Muscle layer of duodenum (tissue), 2 donors: ENCODE results near the gene ALKBH2.

ENCODE experiments used
- H3K27ac ChIP-seq: one replicate; pipeline ENCODE4 v1.7.0; 2013; ENCODE audit warnings: mild to moderate bottlenecking, low read length
- H3K27me3 ChIP-seq: one replicate; pipeline ENCODE4 v1.7.0; 2013; ENCODE audit warnings: low read depth, mild to moderate bottlenecking, control low read depth, low read length
- H3K36me3 ChIP-seq, 2 donors: one replicate each; pipeline ENCODE4 v1.7.0; 2013; ENCODE audit warnings: low read length in 2 of 2, control low read depth in 1 of 2, mild to moderate bottlenecking in 1 of 2; ENCODE audit not compliant: insufficient read depth in 2 of 2, control insufficient read depth in 1 of 2
- H3K4me1 ChIP-seq, 2 donors: one replicate each; pipeline ENCODE4 v1.7.0; 2013; ENCODE audit warnings: low read length in 2 of 2, mild to moderate bottlenecking in 2 of 2, control low read depth in 1 of 2, moderate library complexity in 1 of 2; ENCODE audit not compliant: insufficient read depth in 2 of 2, control insufficient read depth in 1 of 2
- H3K4me3 ChIP-seq, 2 donors: one replicate each; pipeline ENCODE4 v1.7.0; 2013; ENCODE audit warnings: low read length in 2 of 2, low read depth in 1 of 2, mild to moderate bottlenecking in 1 of 2
- H3K9me3 ChIP-seq, 2 donors: one replicate each; pipeline ENCODE4 v1.7.0; 2013; ENCODE audit warnings: low read length in 2 of 2, control low read depth in 1 of 2, mild to moderate bottlenecking in 1 of 2; ENCODE audit not compliant: control insufficient read depth in 1 of 2
- donor health status: healthy.

Gene ALKBH2

GRCh38 chr12:109047081-109047805 is 46.0 kb downstream of the ALKBH2 start:
- Histone ChIP-seq H3K27ac (no peak overlapping the region), H3K36me3 (no peaks in the 10 kb centered on the region), H3K9me3 (no peaks in the 10 kb centered on the region), H3K4me3 (no peak overlapping the region), H3K4me1 (peaks cover 5 to 6% of the 10 kb centered on the region in 2 donors), H3K27me3 (no peaks in the 10 kb centered on the region)

- Histone ChIP-seq H3K27me3 (no peaks in the 10 kb centered on the region), H3K4me1 (no peaks in the 10 kb centered on the region), H3K27ac (no peak overlapping the region), H3K4me3 (no peak overlapping the region), H3K36me3 (no peaks in the 10 kb centered on the region), H3K9me3 (peaks cover 0 to 4% of the 10 kb centered on the region in 2 donors)
These were observed 49.0 kb downstream of the ALKBH2 start for GRCh38 chr12:109044241-109044640.
